ENCODE data around the gene CDC14A. TPM values are rescaled to one million over a fixed set of nuclear protein-coding genes. Genes with fewer than 3 reads are reported as not detected.

Gene CDC14A
- total RNA-seq, 1 experiment from 2014 or later, result 6.8 TPM

DNA sequence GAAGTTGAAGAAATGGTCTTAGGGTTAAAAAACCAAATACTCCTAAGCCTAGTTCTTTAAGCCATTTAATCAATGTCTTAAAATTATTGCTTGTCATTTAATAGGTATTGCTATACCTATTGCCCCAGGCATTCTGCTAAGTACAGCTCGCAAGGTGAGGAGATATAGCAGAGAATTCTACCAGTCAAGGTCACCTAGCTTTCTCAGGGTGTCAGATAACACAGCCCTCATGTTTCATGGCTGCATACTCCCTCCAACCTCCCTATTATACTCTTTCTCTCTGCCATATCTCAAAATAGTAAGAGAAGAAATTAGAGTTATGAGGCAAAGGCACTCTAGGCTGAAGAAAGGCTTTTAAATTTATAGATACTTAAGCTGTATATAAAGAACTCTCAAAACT lies 117.3 kb downstream of the CDC14A start:
- intact Hi-C loops (cut with micrococcal nuclease; ENCODE audit: unreplicated experiment), result loop anchor here (10.0 kb wide), 1 partner anchor 815 kb away; no protein-coding TSS in a partner anchor
- no TSS peak for BruUV-seq (replicated peaks)

DNA sequence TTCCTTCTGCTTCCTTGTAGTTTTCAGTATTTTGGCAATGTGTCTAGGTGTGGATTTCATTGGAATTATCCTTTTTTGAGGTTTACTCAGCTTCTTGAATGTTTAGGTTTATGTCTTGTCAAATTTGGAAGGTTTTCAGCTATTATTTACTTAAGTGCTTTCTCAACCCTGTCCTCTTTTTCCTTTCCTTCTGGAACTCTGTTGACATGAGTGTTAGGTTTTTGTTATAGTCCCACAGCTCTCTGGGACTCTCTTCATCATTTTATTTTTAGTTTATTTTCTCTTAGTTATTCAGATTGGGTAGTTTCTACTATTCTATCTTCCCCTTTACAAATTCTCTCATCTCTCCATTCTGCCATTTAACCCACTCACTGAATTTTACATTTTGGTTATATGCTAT lies 122.5 kb downstream of the CDC14A start:
- no peak overlapping the region for H3K4me3 ChIP-seq (ENCODE audit: low read depth, low read length, poor library complexity, severe bottlenecking)
- intact Hi-C loops (cut with micrococcal nuclease; ENCODE audit: unreplicated experiment), result no loop called here
- H3K36me3 ChIP-seq (ENCODE audit: insufficient read depth, low read length, poor library complexity, severe bottlenecking), result no peaks in the 10 kb centered on the region
- TF ChIP-seq EZH2 (IDR thresholded peaks at IDR 0.05; ENCODE audit: borderline replicate concordance, low read depth, low read length, poor library complexity, severe bottlenecking) (no peak), CTCF (conservative IDR thresholded peaks at IDR 0.05; ENCODE audit: low read depth, low read length) (no peak)
- no peaks in the 10 kb centered on the region for H3K27me3 ChIP-seq (replicated peaks; ENCODE audit: insufficient read depth, low read depth, low read length, poor library complexity)
- H3K9me3 ChIP-seq (ENCODE audit: low read depth, low read length, poor library complexity, severe bottlenecking), result no peaks in the 10 kb centered on the region
- H3K4me1 ChIP-seq (ENCODE audit: insufficient read depth, low read length, poor library complexity, severe bottlenecking), result peaks cover 5% of the 10 kb centered on the region
- H3K27ac ChIP-seq (ENCODE audit: low read depth, low read length, poor library complexity, severe bottlenecking), result no peak overlapping the region
- POLR2A ChIA-PET (ENCODE audit: low non-redundant PET), result no interaction called here
- CTCF ChIA-PET, result no interaction called here
- no TSS peak for BruUV-seq (replicated peaks)
- no peak for DNase-seq (ENCODE audit: low spot score)

More for the DNA sequence above, 117.3 kb downstream of the CDC14A start:
- Histone ChIP-seq H3K36me3 (ENCODE audit: insufficient read depth, low read length, poor library complexity, severe bottlenecking) (no peaks in the 10 kb centered on the region), H3K9me3 (ENCODE audit: low read depth, low read length, poor library complexity, severe bottlenecking) (no peaks in the 10 kb centered on the region), H3K27me3 (replicated peaks; ENCODE audit: insufficient read depth, low read depth, low read length, poor library complexity) (no peaks in the 10 kb centered on the region), H3K4me1 (ENCODE audit: insufficient read depth, low read length, poor library complexity, severe bottlenecking) (no peaks in the 10 kb centered on the region), H3K4me3 (ENCODE audit: low read depth, low read length, poor library complexity, severe bottlenecking) (no peak overlapping the region), H3K27ac (ENCODE audit: low read depth, low read length, poor library complexity, severe bottlenecking) (no peak overlapping the region)
- DNase-seq (ENCODE audit: low spot score), result no peak
- CTCF ChIA-PET, result no interaction called here
- TF ChIP-seq CTCF (conservative IDR thresholded peaks at IDR 0.05; ENCODE audit: low read depth, low read length) (no peak), EZH2 (IDR thresholded peaks at IDR 0.05; ENCODE audit: borderline replicate concordance, low read depth, low read length, poor library complexity, severe bottlenecking) (no peak)
- POLR2A ChIA-PET (ENCODE audit: low non-redundant PET), result no interaction called here

- no peak overlapping the region for H3K4me3 ChIP-seq (ENCODE audit: low read depth, low read length, poor library complexity, severe bottlenecking)
- intact Hi-C loops (cut with micrococcal nuclease; ENCODE audit: unreplicated experiment), result no loop called here
- TF ChIP-seq CTCF (conservative IDR thresholded peaks at IDR 0.05; ENCODE audit: low read depth, low read length) (no peak), EZH2 (IDR thresholded peaks at IDR 0.05; ENCODE audit: borderline replicate concordance, low read depth, low read length, poor library complexity, severe bottlenecking) (no peak)
- no peaks in the 10 kb centered on the region for H3K36me3 ChIP-seq (ENCODE audit: insufficient read depth, low read length, poor library complexity, severe bottlenecking)
- H3K27ac ChIP-seq (ENCODE audit: low read depth, low read length, poor library complexity, severe bottlenecking), result no peak overlapping the region
- BruUV-seq (replicated peaks), result no TSS peak
- H3K4me1 ChIP-seq (ENCODE audit: insufficient read depth, low read length, poor library complexity, severe bottlenecking), result peaks cover 5% of the 10 kb centered on the region
- ChIA-PET POLR2A (ENCODE audit: low non-redundant PET) (no interaction called here), CTCF (no interaction called here)
- DNase-seq (ENCODE audit: low spot score), result no peak
- H3K27me3 ChIP-seq (replicated peaks; ENCODE audit: insufficient read depth, low read depth, low read length, poor library complexity), result no peaks in the 10 kb centered on the region
- no peaks in the 10 kb centered on the region for H3K9me3 ChIP-seq (ENCODE audit: low read depth, low read length, poor library complexity, severe bottlenecking)
These were observed 124.5 kb downstream of the CDC14A start for GRCh38 chr1:100476735-100477290.
